Measurements from ENCODE around the gene AMOTL1.
A peak's percentile ranks its signal among the peaks of the same experiment; 100 is the strongest.
"Not testable (repeated sequence)": the region's sequence is repeated elsewhere in the genome, so short reads cannot be mapped to it uniquely, and the experiment has no call there.

AMOTL1 gene

DNA sequence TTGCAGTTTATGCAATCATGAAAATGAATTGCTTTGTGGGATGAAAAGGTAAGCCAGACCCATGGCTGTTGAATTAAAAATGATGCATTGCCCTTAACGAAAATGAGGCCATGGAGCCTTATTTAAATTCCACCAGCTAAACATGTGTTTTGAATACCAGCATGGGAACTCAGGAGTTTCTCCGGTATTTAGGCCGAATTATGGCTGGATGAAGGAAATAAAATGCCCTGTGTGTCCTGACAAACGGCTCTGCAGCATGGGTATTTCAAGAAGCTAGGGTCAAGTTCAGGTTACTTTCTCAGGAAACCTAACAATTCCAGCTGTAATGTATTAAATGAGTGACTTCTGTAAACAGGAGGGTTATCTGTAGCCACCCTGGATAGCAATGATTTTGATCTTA, 38.3 kb downstream of the AMOTL1 start:
- TF ChIP-seq, protein P1, sequence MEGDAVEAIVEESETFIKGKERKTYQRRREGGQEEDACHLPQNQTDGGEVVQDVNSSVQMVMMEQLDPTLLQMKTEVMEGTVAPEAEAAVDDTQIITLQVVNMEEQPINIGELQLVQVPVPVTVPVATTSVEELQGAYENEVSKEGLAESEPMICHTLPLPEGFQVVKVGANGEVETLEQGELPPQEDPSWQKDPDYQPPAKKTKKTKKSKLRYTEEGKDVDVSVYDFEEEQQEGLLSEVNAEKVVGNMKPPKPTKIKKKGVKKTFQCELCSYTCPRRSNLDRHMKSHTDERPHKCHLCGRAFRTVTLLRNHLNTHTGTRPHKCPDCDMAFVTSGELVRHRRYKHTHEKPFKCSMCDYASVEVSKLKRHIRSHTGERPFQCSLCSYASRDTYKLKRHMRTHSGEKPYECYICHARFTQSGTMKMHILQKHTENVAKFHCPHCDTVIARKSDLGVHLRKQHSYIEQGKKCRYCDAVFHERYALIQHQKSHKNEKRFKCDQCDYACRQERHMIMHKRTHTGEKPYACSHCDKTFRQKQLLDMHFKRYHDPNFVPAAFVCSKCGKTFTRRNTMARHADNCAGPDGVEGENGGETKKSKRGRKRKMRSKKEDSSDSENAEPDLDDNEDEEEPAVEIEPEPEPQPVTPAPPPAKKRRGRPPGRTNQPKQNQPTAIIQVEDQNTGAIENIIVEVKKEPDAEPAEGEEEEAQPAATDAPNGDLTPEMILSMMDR (IDR thresholded peaks at IDR 0.05; ENCODE audit: low read depth, low read length) = no peak
- no peaks in the 10 kb centered on the region for H3K9me3 ChIP-seq (ENCODE audit: severe bottlenecking)
- H3K36me3 ChIP-seq = peaks cover 60% of the 10 kb centered on the region
- H3K27ac ChIP-seq = no peak overlapping the region
- no peaks in the 10 kb centered on the region for H3K27me3 ChIP-seq (ENCODE audit: insufficient read depth, low read depth, severe bottlenecking)
- DNase-seq = no peak
- H3K4me3 ChIP-seq (ENCODE audit: low read depth, low read length) = no peak overlapping the region

GRCh38 chr11:94809251-94809650, 41.1 kb downstream of the AMOTL1 start:
- TF ChIP-seq, protein P1 (IDR thresholded peaks at IDR 0.05; ENCODE audit: low read depth, low read length) = no peak
- no peak overlapping the region for H3K4me3 ChIP-seq (ENCODE audit: low read depth, low read length)
- H3K36me3 ChIP-seq = peaks cover 50% of the 10 kb centered on the region
- no peaks in the 10 kb centered on the region for H3K27me3 ChIP-seq (ENCODE audit: insufficient read depth, low read depth, severe bottlenecking)
- no peak for DNase-seq
- no peak overlapping the region for H3K27ac ChIP-seq
- peaks cover 2% of the 10 kb centered on the region for H3K9me3 ChIP-seq (ENCODE audit: severe bottlenecking)

GRCh38 chr11:94812724-94813720, 44.9 kb downstream of the AMOTL1 start:
- not testable (repeated sequence) for H3K27me3 ChIP-seq (ENCODE audit: insufficient read depth, low read depth, severe bottlenecking); DNase-seq; H3K27ac ChIP-seq; H3K9me3 ChIP-seq (ENCODE audit: severe bottlenecking); H3K4me3 ChIP-seq (ENCODE audit: low read depth, low read length)
- peaks cover 48% of the 10 kb centered on the region for H3K36me3 ChIP-seq

GRCh38 chr11:94814272-94814976, 46.3 kb downstream of the AMOTL1 start:
- TF ChIP-seq, protein P1 (IDR thresholded peaks at IDR 0.05; ENCODE audit: low read depth, low read length) = no peak
- DNase-seq = no peak
- Histone ChIP-seq H3K27me3 (ENCODE audit: insufficient read depth, low read depth, severe bottlenecking) (no peaks in the 10 kb centered on the region), H3K9me3 (ENCODE audit: severe bottlenecking) (peaks cover 6% of the 10 kb centered on the region), H3K4me3 (ENCODE audit: low read depth, low read length) (no peak overlapping the region), H3K36me3 (peaks cover 50% of the 10 kb centered on the region), H3K27ac (no peak overlapping the region)

DNA sequence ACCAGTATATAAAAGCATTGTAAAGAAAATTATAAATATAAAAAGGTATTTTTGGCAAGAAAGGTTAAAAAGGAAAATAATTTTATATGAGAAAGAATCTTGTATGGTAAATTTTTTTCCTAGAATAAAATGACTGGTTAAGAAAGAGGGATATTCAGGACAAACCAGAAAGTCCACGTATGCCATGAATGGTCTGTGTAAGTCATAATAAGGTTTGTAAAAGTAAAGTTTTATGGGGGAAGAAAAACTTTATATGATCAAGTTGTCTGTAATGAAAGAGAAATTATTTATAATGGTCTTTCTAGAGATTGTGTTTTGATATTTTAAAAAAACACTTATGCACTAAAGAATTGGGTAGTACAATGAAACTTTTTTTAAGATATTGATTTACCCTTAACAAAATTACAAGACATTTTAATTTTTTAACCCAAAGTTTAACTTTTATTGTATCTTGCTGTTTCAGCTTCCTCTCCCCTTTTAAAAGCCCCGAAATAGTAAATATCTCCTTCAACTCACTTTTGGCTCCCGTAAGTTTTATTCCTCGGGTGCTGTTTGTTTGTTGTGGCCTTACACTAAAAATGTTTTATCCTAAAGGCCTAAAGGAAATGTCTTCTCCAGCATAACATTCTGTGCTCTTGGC, 47.7 kb downstream of the AMOTL1 start:
- H3K9me3 ChIP-seq (ENCODE audit: severe bottlenecking) = peaks cover 6% of the 10 kb centered on the region
- peak; percentile 20 for DNase-seq
- no peaks in the 10 kb centered on the region for H3K27me3 ChIP-seq (ENCODE audit: insufficient read depth, low read depth, severe bottlenecking)
- H3K36me3 ChIP-seq = peaks cover 62% of the 10 kb centered on the region
- no peak overlapping the region for H3K27ac ChIP-seq
- no peak overlapping the region for H3K4me3 ChIP-seq (ENCODE audit: low read depth, low read length)
- TF ChIP-seq, protein P1 (IDR thresholded peaks at IDR 0.05; ENCODE audit: low read depth, low read length) = no peak

- H3K27ac ChIP-seq = no peak overlapping the region
- no peaks in the 10 kb centered on the region for H3K9me3 ChIP-seq (ENCODE audit: severe bottlenecking)
- no peak for DNase-seq
- TF ChIP-seq, protein P1 (IDR thresholded peaks at IDR 0.05; ENCODE audit: low read depth, low read length) = no peak
- no peak overlapping the region for H3K4me3 ChIP-seq (ENCODE audit: low read depth, low read length)
- H3K36me3 ChIP-seq = peaks cover 83% of the 10 kb centered on the region
- H3K27me3 ChIP-seq (ENCODE audit: insufficient read depth, low read depth, severe bottlenecking) = no peaks in the 10 kb centered on the region
Measured at GRCh38 chr11:94820480-94820879, 52.3 kb downstream of the AMOTL1 start.
